K562 (cell line): ENCODE data around the gene KLK14. TPM values are rescaled to one million over a fixed set of nuclear protein-coding genes. Genes with fewer than 3 reads are reported as not detected.

Experiments used
- ARID1B ChIP-seq: fragments of 450-650 bp; IDR thresholded peaks from 2 replicates; pipeline ENCODE4 v1.6.1; 2016; ENCODE audit warnings: antibody characterized with exemption, mild to moderate bottlenecking, inconsistent platforms
- E2F3 ChIP-seq: fragments of 250-450 bp; sonication (Bioruptor Pico); IDR thresholded peaks from 2 replicates; pipeline ENCODE4 v1.4.0; 2020; ENCODE audit warnings: mild to moderate bottlenecking
- MEF2D ChIP-seq: conservative IDR thresholded peaks from 2 replicates; pipeline ENCODE4 v1.6.1; 2016; ENCODE audit warnings: low read depth, missing genetic modification characterization, missing compliant biosample characterization
- MYC ChIP-seq, 2 experiments: fragments of 250-450 bp in 1 of 2; sonication (Bioruptor Pico) in 1 of 2; IDR thresholded peaks; 2 replicates each; pipeline versions ENCODE4 v1.5.1 to v1.6.1; 2012 to 2021; ENCODE audit warnings: low read depth in 2 of 2, borderline replicate concordance in 1 of 2, improper control_type of control experiment in 1 of 2, low read length in 1 of 2, mild to moderate bottlenecking in 1 of 2, moderate library complexity in 1 of 2
- SAFB ChIP-seq: fragments of 200-400 bp; formaldehyde crosslinking; IDR thresholded peaks from 2 replicates; pipeline ENCODE4 v1.6.1; 2017; ENCODE audit warnings: low read depth, low read length, borderline replicate concordance
- TSHZ1 ChIP-seq: fragments of 250-450 bp; sonication (Bioruptor Pico); IDR thresholded peaks from 2 replicates; pipeline ENCODE4 v1.4.0; 2020; ENCODE audit warnings: mild to moderate bottlenecking, moderate library complexity
- ZNF347 ChIP-seq: fragments of 450-650 bp; formaldehyde crosslinking; IDR thresholded peaks from 2 replicates; pipeline ENCODE4 v1.4.0; 2020; ENCODE audit warnings: low read depth, mild to moderate bottlenecking, moderate library complexity
- ZNF512 ChIP-seq: IDR thresholded peaks from 2 replicates; pipeline ENCODE4 v1.6.1; 2016; ENCODE audit warnings: missing genetic modification characterization, missing compliant biosample characterization
- ZNF668 ChIP-seq: fragments of 250-450 bp; sonication (Bioruptor Pico); IDR thresholded peaks from 2 replicates; pipeline ENCODE4 v1.8.0; 2022; ENCODE audit warnings: mild to moderate bottlenecking, inconsistent platforms
- polyA plus RNA-seq, 8 experiments: library from polyadenylated mRNA; depleted of rRNA in 4 of 8; stranded (reverse) in 5 of 8; unstranded in 3 of 8; fragments of >200 nt; fragmentation: Nextera tagmentation in 2 of 8; fragmentation: Illumina TruSeq in 1 of 8; extraction: Ambion mirVana in 2 of 8; extraction: Trizol in 1 of 8; gene quantifications; 2 replicates each; pipeline versions ENCODE4 v1.2.1 to v1.2.3, GENCODE V29; 2011 to 2014; ENCODE audit warnings: inconsistent platforms in 1 of 8, missing spikeins in 1 of 8
- total RNA-seq, 7 experiments: library from RNA; depleted of rRNA in 6 of 7; stranded (reverse); fragments of >200 nt in 6 of 7; fragmentation: Illumina TruSeq in 2 of 7; extraction: Trizol in 2 of 7; gene quantifications; 2 replicates each; pipeline versions ENCODE4 v1.2.1 to v1.2.3, GENCODE V29; 2011 to 2021; ENCODE audit warnings: low replicate concordance in 1 of 7
- TF ChIP-seq, protein P1 (sequence below), 2 experiments: fragments of 450-650 bp in 1 of 2; sonication (generic) in 1 of 2; formaldehyde crosslinking in 1 of 2; IDR thresholded peaks; 2 replicates each; pipeline versions ENCODE4 v1.7.1 to v1.9.0; 2016 to 2022; ENCODE audit warnings: inconsistent platforms in 1 of 2, mild to moderate bottlenecking in 1 of 2, missing genetic modification reagents in 1 of 2
- TF ChIP-seq, protein P2 (sequence below), 2 experiments: fragments of 450-650 bp; conservative IDR thresholded peaks; 2 replicates each; pipeline ENCODE4 v1.6.1; 2017; ENCODE audit warnings: mild to moderate bottlenecking in 2 of 2, moderate library complexity in 2 of 2

KLK14 gene
- total and polyA plus RNA-seq, 9 of the 15 experiments (the other 6 are each of a cell fraction or from before 2014, with no cell fraction given) = not detected

GRCh38 chr19:51127755-51128154 lies 45.1 kb upstream of the KLK14 start (continued):
- TF ChIP-seq, protein P1, sequence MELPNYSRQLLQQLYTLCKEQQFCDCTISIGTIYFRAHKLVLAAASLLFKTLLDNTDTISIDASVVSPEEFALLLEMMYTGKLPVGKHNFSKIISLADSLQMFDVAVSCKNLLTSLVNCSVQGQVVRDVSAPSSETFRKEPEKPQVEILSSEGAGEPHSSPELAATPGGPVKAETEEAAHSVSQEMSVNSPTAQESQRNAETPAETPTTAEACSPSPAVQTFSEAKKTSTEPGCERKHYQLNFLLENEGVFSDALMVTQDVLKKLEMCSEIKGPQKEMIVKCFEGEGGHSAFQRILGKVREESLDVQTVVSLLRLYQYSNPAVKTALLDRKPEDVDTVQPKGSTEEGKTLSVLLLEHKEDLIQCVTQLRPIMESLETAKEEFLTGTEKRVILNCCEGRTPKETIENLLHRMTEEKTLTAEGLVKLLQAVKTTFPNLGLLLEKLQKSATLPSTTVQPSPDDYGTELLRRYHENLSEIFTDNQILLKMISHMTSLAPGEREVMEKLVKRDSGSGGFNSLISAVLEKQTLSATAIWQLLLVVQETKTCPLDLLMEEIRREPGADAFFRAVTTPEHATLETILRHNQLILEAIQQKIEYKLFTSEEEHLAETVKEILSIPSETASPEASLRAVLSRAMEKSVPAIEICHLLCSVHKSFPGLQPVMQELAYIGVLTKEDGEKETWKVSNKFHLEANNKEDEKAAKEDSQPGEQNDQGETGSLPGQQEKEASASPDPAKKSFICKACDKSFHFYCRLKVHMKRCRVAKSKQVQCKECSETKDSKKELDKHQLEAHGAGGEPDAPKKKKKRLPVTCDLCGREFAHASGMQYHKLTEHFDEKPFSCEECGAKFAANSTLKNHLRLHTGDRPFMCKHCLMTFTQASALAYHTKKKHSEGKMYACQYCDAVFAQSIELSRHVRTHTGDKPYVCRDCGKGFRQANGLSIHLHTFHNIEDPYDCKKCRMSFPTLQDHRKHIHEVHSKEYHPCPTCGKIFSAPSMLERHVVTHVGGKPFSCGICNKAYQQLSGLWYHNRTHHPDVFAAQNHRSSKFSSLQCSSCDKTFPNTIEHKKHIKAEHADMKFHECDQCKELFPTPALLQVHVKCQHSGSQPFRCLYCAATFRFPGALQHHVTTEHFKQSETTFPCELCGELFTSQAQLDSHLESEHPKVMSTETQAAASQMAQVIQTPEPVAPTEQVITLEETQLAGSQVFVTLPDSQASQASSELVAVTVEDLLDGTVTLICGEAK (IDR thresholded peaks at IDR 0.05) = peak; percentile 54
- TF ChIP-seq, protein P1 (CRISPR knock-in tag; IDR thresholded peaks at IDR 0.05) = no peak
- no peak for TF ChIP-seq ZNF512
- TF ChIP-seq, protein P2, sequence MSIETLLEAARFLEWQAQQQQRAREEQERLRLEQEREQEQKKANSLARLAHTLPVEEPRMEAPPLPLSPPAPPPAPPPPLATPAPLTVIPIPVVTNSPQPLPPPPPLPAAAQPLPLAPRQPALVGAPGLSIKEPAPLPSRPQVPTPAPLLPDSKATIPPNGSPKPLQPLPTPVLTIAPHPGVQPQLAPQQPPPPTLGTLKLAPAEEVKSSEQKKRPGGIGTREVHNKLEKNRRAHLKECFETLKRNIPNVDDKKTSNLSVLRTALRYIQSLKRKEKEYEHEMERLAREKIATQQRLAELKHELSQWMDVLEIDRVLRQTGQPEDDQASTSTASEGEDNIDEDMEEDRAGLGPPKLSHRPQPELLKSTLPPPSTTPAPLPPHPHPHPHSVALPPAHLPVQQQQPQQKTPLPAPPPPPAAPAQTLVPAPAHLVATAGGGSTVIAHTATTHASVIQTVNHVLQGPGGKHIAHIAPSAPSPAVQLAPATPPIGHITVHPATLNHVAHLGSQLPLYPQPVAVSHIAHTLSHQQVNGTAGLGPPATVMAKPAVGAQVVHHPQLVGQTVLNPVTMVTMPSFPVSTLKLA (conservative IDR thresholded peaks at IDR 0.05) = no peak
- TF ChIP-seq ZNF668 (CRISPR knock-in tag) = no peak
- no peak for TF ChIP-seq E2F3 (CRISPR knock-in tag)
- no peak for TF ChIP-seq MYC (IDR thresholded peaks at IDR 0.05; ENCODE audit: low read depth, low read length)
- TF ChIP-seq MYC (CRISPR knock-in tag; IDR thresholded peaks at IDR 0.05; ENCODE audit: borderline replicate concordance, low read depth) = no peak
- TF ChIP-seq ARID1B = peak; percentile 79
- TF ChIP-seq ZNF347 (CRISPR knock-in tag) = no peak
- peak; percentile 80 for TF ChIP-seq MEF2D (tag)
- no peak for TF ChIP-seq TSHZ1 (CRISPR knock-in tag)
- no peak for TF ChIP-seq SAFB
